Measurements from ENCODE around the gene CCDC88B.

The CCDC88B gene

GRCh38 chr11:64378335-64378880, 38.4 kb downstream of the CCDC88B start:
- TF ChIP-seq ZNF274 (IDR thresholded peaks at IDR 0.05; ENCODE audit: low read depth, low read length): no peak
- no peak overlapping the region for H3K4me3 ChIP-seq (ENCODE audit: low read length)

DNA sequence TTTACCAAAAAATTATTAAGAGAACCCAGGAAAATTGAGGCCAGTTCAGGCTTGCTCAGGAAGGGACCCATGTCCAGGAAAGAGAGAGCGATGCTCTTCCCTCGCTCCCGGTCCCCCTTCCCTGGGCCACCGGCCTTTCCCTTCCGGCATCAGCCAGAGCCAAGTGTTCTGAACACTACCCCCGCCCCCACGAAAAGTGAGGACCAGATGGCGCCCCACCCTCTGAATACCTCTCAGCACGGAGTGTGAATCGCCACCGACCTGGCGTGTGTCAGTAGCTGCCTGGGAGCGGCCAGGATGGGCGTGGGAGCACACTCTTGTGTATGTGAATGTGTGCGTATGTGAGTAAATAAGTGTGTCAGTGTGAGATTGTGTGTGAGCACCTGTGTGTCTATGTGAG, 39.2 kb downstream of the CCDC88B start:
- TF ChIP-seq ZNF274 (IDR thresholded peaks at IDR 0.05; ENCODE audit: low read depth, low read length): no peak
- no peak overlapping the region for H3K4me3 ChIP-seq (ENCODE audit: low read length)

GRCh38 chr11:64379817-64380709, 40.1 kb downstream of the CCDC88B start:
- no peak for TF ChIP-seq ZNF274 (IDR thresholded peaks at IDR 0.05; ENCODE audit: low read depth, low read length)
- H3K4me3 ChIP-seq (ENCODE audit: low read length): no peak overlapping the region

DNA sequence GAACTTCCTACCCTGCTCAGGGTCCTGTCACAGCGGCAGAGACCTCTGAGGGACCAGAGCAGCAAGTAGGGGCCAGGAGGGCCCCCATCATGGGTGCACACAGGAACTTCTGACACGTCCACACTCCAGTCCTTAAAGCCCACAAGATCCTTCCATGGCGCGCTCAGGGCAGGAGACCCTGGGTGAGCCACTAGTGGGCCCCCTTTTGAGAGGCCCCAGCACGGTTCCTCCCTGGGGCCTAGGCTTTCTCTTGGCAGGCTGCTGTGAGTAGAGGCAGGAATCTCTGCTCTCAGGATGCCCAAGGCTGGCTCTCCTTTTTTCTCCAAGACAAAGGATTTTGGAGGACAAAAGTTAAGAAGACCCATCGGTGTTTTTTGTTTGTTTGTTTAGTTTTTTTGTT, 41.3 kb downstream of the CCDC88B start:
- no peak for TF ChIP-seq ZNF274 (IDR thresholded peaks at IDR 0.05; ENCODE audit: low read depth, low read length)
- H3K4me3 ChIP-seq (ENCODE audit: low read length): no peak overlapping the region

- H3K4me3 ChIP-seq (ENCODE audit: low read length): no peak overlapping the region
- no peak for TF ChIP-seq ZNF274 (IDR thresholded peaks at IDR 0.05; ENCODE audit: low read depth, low read length)
Observed at GRCh38 chr11:64382047-64382446, 42.0 kb downstream of the CCDC88B start.

GRCh38 chr11:64382586-64382985, 42.6 kb downstream of the CCDC88B start:
- TF ChIP-seq ZNF274 (IDR thresholded peaks at IDR 0.05; ENCODE audit: low read depth, low read length): no peak
- no peak overlapping the region for H3K4me3 ChIP-seq (ENCODE audit: low read length)

DNA sequence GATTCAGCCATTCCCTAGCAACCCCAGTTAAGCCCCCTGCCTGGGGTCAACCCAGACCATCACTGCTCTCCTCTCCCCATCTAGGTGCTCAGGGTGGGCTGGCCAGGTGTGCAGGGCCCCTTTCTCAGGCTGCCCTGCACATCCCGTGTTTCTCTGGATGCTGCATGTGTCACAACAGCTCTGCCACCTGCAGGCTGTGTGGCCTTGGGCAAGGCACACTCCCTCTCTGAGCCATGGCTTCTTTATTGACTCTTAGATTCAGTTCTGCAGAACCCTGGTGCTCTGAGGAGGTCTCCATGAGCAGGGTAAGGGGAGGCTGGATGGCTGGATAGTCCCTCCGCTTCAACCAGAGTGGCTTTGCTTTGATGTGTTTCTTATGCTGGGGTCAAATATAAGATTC, 43.6 kb downstream of the CCDC88B start:
- TF ChIP-seq ZNF274 (IDR thresholded peaks at IDR 0.05; ENCODE audit: low read depth, low read length): no peak
- H3K4me3 ChIP-seq (ENCODE audit: low read length): no peak overlapping the region

DNA sequence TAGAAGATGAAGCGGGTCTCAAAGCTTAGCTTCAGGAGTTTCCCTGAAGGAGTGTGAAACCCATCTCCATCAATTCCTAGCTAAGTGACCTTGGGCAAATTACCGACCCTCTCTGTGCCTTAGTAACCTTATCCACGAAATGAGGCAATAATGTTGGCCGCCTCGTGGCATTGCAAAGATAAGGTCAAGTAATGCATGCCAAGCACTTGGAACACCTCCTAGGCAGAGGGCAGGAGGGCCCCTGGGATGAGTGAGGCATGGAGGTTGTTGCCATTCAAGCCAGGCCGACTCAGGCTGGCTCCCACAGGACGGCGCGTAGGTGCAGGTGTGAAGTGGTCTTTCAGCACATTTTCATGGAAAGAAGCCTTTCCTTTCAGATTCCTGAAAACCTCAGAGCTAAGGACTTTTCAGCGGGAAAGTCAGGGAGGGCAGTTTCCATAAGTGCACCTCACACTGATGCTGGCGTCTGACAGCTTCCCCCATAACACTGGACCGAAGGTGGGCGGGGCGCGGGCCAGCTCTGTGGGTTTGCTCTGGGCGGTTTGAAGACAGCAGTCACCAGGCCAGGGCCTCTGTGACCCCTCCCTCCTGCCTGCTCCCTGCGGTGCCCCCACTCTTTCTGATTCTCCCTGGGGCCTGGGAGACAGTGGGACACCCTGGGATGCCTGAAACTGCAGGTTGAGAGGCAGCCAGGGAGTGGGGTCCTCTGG, 44.2 kb downstream of the CCDC88B start:
- TF ChIP-seq ZNF274 (IDR thresholded peaks at IDR 0.05; ENCODE audit: low read depth, low read length): no peak
- no peak overlapping the region for H3K4me3 ChIP-seq (ENCODE audit: low read length)

DNA sequence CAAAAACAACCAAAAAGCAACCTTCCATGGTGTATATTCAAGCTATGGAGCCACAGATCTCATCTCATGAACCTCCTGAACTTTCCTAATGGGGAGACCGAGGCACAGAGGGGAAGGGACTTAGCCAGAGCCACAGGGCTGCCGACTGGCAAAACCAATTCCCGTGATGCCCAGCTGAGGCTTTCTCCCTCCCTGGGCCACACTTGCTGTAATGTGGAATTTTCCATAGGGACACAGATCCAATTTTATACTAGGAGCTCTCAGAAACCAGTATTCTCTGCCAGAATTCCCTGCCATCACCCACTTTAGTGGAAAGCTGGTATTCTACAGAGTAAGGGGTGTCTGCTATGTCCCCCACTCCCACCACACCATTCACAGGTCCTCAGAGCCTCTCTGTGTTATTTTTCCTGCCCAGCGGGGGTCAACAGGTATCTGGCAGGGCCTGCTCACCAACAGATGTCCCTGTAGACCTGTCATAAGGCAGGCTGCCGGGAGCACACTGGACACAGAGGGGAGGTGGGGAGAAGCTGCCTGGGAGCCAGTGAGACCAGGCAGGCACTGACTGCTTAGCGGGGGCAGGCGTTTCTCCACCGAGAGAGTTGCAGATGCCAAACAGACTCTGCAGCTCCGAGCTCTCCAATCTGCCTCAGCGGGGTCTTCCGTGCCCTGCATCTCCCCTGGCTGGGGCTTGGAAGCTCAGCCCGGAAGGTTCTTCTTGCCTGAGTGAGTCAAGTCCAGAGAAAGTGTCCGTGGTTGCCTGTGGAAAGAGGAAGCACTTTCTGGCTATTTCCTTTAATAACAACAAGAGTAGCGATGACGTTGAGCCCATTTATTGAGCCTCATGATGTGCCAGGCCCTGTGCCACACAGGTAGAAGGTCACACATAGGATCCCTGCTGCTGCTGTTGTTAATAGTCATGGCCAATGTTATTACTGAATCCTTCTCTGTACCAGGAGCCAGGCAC, 45.3 kb downstream of the CCDC88B start:
- no peak for TF ChIP-seq ZNF274 (IDR thresholded peaks at IDR 0.05; ENCODE audit: low read depth, low read length)
- H3K4me3 ChIP-seq (ENCODE audit: low read length): no peak overlapping the region

DNA sequence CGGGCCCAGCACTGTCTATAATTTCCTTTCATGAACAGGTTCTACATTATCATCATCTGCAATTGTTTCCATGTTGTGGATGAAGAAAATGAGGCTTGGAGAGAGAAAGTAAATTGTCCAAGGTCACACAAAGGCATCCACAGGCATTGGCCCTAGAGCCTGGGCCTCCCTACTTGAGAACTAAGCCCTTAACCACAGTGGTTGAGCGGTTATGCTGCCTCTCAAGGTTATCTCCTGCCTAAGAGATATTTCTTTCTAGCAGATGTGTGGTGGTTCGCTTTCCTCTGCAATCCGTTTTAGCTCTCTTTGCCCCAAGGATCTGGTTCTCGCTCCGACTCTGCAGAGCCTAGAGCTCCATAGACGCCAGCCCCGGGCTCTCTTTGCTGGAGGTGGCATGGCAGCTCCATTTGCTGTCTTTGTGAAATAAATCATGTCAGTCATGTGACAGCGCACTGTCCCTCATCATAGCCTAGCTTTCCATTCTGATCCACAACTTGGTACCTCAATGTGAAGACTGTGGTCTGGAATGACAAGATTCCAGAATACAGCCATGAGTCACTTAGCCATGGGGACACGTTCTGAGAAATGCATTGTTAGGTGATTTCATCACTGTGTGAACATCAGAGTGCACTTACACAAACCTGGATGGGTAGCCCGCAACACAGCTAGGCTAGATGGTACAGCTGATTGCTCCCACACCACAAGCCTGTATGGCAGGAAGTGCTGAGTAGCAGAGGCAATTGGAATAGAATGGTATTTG, 46.1 kb downstream of the CCDC88B start:
- no peak overlapping the region for H3K4me3 ChIP-seq (ENCODE audit: low read length)
- TF ChIP-seq ZNF274 (IDR thresholded peaks at IDR 0.05; ENCODE audit: low read depth, low read length): no peak

GRCh38 chr11:64387916-64388315, 47.9 kb downstream of the CCDC88B start:
- H3K4me3 ChIP-seq (ENCODE audit: low read length): no peak overlapping the region
- no peak for TF ChIP-seq ZNF274 (IDR thresholded peaks at IDR 0.05; ENCODE audit: low read depth, low read length)

GRCh38 chr11:64388894-64389293, 48.9 kb downstream of the CCDC88B start:
- no peak overlapping the region for H3K4me3 ChIP-seq (ENCODE audit: low read length)
- no peak for TF ChIP-seq ZNF274 (IDR thresholded peaks at IDR 0.05; ENCODE audit: low read depth, low read length)

GRCh38 chr11:64389851-64390250, 49.8 kb downstream of the CCDC88B start:
- no peak for TF ChIP-seq ZNF274 (IDR thresholded peaks at IDR 0.05; ENCODE audit: low read depth, low read length)
- no peak overlapping the region for H3K4me3 ChIP-seq (ENCODE audit: low read length)
